HL-60 (cell line): ENCODE results near the gene PPM1E.
A peak's percentile ranks its signal among the peaks of the same experiment; 100 is the strongest.

Experiments
- GABPA ChIP-seq: IDR thresholded peaks from 2 replicates; pipeline ENCODE4 v1.6.1; 2012; ENCODE audit warnings: low read depth
- POLR2AphosphoS5 ChIP-seq: IDR thresholded peaks from 2 replicates; pipeline ENCODE4 v1.6.1; 2012; ENCODE audit warnings: low read depth
- SPI1 ChIP-seq: IDR thresholded peaks from 2 replicates; pipeline ENCODE4 v1.6.1; 2012; ENCODE audit warnings: low read depth, mild to moderate bottlenecking, borderline replicate concordance
- TF ChIP-seq, protein P1 (sequence below): IDR thresholded peaks from one replicate; pipeline ENCODE4 v1.5.1; 2011; ENCODE audit warnings: low read length, control low read depth, inconsistent platforms; ENCODE audit not compliant: insufficient read depth
- TF ChIP-seq, protein P2 (sequence below): IDR thresholded peaks from 2 replicates; pipeline ENCODE4 v1.6.1; 2012; ENCODE audit warnings: low read depth; ENCODE audit not compliant: insufficient replicate concordance

DNA sequence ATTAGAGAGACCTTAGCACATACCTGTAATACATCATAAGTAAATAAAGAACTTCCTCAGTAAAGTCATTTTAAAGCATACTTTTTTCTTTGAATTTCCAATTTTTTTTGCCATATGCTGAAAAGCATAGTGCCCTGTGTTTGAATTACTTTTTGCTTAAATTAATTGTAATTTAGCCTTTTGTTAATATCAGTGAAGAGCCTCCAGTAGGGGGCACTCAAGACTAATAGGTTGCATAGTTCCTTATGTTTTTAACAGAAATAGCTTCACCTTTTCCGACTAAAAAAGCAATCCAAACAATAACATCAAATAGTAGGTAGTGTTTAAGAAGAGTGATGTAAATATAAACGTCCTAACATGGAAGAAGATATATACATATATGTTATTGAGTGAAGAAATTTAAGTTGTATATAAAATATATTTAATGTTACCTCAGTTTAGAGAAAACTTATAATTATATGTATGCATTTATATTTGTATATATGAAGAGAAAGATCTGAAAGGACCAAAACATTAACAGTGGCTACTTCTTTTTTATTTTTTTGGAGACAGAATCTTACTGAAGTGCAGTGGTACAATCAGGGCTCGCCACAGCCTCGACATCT lies 44.6 kb upstream of the PPM1E start:
- TF ChIP-seq, protein P1, sequence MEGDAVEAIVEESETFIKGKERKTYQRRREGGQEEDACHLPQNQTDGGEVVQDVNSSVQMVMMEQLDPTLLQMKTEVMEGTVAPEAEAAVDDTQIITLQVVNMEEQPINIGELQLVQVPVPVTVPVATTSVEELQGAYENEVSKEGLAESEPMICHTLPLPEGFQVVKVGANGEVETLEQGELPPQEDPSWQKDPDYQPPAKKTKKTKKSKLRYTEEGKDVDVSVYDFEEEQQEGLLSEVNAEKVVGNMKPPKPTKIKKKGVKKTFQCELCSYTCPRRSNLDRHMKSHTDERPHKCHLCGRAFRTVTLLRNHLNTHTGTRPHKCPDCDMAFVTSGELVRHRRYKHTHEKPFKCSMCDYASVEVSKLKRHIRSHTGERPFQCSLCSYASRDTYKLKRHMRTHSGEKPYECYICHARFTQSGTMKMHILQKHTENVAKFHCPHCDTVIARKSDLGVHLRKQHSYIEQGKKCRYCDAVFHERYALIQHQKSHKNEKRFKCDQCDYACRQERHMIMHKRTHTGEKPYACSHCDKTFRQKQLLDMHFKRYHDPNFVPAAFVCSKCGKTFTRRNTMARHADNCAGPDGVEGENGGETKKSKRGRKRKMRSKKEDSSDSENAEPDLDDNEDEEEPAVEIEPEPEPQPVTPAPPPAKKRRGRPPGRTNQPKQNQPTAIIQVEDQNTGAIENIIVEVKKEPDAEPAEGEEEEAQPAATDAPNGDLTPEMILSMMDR = peak; percentile 48
- TF ChIP-seq SPI1 (no peak), GABPA (no peak), POLR2AphosphoS5 (no peak)
- TF ChIP-seq, protein P2, sequence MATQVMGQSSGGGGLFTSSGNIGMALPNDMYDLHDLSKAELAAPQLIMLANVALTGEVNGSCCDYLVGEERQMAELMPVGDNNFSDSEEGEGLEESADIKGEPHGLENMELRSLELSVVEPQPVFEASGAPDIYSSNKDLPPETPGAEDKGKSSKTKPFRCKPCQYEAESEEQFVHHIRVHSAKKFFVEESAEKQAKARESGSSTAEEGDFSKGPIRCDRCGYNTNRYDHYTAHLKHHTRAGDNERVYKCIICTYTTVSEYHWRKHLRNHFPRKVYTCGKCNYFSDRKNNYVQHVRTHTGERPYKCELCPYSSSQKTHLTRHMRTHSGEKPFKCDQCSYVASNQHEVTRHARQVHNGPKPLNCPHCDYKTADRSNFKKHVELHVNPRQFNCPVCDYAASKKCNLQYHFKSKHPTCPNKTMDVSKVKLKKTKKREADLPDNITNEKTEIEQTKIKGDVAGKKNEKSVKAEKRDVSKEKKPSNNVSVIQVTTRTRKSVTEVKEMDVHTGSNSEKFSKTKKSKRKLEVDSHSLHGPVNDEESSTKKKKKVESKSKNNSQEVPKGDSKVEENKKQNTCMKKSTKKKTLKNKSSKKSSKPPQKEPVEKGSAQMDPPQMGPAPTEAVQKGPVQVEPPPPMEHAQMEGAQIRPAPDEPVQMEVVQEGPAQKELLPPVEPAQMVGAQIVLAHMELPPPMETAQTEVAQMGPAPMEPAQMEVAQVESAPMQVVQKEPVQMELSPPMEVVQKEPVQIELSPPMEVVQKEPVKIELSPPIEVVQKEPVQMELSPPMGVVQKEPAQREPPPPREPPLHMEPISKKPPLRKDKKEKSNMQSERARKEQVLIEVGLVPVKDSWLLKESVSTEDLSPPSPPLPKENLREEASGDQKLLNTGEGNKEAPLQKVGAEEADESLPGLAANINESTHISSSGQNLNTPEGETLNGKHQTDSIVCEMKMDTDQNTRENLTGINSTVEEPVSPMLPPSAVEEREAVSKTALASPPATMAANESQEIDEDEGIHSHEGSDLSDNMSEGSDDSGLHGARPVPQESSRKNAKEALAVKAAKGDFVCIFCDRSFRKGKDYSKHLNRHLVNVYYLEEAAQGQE = no peak
